Stimulated activated CD4-positive, alpha-beta T cell treated with anti-CD3 and anti-CD28 coated beads, Interleukin-12 subunit alpha, Interleukin-12 subunit beta, amount 100 ng/mL, for 48 hours (primary cell): ENCODE results near the gene RGSL1.

Source experiments
- DNase-seq, 3 donors: peaks; one replicate each; pipeline ENCODE4 v3.0.0-alpha.2; 2020; ENCODE audit warnings: low read depth in 2 of 3, low spot score in 1 of 3

Gene RGSL1

DNA sequence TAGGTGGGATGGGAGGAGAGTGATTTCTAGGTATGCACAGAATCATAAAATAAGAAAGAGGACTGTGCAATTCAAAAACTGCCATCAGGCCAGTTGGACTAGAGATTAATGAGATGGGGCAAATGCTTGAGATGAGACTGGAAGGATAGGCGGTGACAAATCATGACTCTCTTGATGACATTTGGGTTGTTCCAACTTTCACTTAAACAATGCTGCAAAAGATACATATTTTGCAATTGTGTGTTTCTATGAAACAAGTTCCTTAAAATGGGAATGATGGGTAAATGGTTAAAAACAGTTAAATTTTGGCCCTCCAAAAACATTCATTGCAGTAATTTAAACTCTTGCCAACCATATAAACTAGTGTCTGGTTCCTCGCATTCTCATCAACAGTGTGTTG is 84.0 kb downstream of the RGSL1 start:
- no peak for DNase-seq

DNA sequence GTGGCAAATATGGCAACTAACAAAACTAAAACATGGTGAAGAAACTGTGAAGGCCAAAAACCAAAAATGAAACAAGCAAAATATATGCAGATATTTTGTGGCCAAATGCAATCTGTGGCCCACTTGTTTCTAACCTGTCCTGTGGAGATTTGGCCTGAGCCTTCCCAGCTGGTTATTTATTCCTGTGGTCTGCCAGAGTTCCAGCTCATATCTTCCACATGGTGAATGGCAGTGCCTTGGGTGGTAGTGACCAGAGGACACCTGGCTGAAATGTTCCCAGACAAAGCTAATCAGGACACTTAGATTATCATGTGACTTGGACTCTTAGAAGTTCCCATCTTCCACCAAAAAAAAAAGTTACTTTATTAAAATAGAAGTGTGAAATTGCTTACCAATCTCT is 99.4 kb downstream of the RGSL1 start:
- no peak for DNase-seq

DNA sequence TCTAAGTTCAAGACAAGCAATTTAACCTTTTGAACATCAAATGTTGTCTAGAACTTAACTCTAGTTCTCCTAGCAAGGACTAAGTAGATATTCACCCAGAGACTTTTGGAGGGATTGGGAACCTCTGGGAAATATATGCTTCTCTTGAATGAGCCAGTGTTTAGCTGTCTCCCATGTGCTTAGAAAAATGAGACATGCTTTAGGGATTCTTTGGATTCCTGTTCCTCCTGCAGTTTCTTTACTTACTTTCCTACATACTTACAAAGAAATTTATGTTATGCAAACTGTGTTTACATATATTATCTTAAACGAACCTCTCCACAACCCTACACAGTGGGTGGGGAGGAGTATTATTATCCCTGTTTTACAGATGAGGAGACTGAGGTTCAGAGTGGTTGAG is 99.9 kb downstream of the RGSL1 start:
- no peak for DNase-seq

- no peak for DNase-seq
Observed at GRCh38 chr1:182552527-182552926, 102.6 kb downstream of the RGSL1 start.

DNA sequence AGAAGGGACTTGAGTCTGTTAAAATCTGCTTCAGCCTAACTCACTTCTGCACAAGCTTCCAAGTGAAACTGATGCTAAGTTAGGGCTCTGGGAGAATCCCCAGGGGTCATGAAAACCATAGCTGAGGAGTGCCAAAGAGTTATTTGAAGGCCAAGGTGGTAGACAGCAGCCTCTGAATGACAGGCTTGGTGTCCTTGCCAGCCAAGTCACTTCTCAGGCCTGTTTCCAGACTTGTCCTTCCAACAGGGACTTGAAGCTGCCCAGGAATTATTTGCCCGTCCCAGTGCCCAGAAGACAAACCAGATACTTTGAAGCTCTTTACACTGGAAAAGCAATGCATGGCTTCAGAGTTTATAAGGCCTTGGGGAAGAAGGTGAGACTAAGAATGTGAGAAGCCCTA is 105.5 kb downstream of the RGSL1 start:
- DNase-seq, result no peak

- DNase-seq, result no peak
Observed at GRCh38 chr1:182556279-182556678, 106.3 kb downstream of the RGSL1 start.

DNA sequence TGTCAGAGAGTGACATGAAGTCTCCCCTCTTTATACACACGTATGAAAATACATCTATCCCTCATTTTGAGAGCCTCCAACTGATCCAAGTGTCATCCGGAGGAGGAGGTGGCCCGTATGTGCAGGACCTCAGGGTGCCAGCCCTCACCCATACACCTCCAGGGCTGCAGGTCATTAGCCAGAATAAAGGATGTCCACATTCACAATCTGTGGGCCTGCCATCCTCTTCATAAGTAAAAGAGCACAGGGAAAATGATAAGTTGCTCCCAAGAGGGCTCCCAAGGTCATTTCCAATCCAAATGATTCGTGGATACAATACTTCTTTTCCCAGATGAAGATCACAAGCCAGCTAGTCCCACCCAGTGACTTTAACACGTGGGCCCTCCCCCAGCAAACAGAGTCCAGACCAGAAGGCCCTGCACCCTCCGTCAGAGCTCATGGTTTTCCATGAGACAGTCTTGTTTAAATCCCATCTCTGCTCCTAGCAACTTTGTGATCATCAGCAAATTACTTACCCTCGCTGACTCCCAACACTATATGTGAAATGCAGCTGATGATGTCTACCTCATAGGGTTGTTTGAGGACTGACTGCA is 110.5 kb downstream of the RGSL1 start:
- DNase-seq, result no peak

GRCh38 chr1:182561456-182561855 is 111.5 kb downstream of the RGSL1 start:
- DNase-seq, result no peak

DNA sequence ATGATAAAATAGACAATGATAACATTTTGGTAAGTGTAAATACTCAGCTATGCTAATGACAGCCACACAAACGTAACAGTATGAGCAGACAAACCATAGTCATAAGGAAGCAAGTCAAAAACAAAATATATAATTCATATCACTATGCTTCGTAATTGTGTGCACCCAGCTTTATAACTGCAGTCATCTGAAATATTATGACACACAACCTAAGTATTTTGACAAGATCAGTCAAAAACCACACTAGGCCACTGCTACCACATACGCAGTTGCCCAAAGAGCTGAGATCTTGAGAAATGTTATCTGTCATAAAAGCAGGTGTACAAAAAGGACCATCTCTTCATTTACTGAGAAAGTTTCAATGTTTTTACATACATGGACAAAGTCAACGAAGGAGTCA is 113.1 kb downstream of the RGSL1 start:
- DNase-seq, result no peak

- no peak for DNase-seq
Observed at GRCh38 chr1:182564406-182565004, 114.6 kb downstream of the RGSL1 start.

DNA sequence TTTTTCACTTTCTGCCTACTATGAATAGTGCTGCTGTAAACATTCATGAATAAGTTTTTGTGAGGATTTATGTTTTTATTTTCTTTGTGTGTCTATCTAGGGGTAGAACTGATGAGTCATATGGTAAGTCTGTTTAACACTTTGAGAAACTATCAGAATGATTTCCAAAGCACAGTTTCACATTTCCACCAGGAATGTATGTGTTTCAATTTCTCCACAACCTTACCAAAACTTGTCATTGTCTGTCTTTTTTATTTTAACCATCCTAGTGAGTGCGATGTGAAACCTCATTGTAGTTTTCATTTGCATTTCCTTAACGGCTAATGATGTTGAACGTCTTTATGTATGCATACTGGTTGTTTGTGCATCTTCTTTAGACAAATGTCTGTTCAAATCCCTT is 115.6 kb downstream of the RGSL1 start:
- DNase-seq, result no peak

- no peak for DNase-seq
Observed at GRCh38 chr1:182567629-182568028, 117.7 kb downstream of the RGSL1 start.

GRCh38 chr1:182568647-182569284 is 118.8 kb downstream of the RGSL1 start:
- DNase-seq, result no peak

DNA sequence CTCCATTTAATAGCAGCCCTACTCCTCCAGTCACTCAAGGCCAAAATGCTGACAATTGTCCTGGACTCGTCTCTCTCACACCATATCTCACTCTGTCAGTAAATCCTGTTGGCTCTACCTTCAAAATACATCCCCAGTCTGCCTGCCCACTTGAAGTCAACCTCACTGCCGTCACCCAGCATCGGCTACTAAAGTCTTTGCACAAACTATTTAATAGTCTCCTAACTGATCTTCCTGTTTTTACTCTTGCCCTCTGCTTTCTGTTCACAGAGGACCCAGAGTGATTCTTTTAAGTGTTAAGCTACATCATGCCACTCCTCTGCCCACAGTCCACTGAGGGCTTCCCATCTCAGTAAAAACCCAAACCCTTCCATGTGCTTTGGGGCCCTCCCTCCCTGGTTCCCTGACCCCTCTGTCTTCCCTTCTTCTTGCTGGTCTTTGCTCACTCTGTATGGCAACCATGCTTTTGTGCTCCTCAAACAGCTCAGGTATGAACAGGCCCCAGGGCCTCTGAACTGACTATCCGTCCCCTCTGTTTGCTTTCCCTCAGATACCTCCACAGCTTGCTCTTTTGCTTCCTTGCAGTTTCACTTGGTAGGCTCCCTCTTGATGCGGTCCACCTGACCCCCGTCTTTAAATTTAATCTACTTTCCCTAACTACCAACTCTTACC is 120.1 kb downstream of the RGSL1 start:
- no peak for DNase-seq

DNA sequence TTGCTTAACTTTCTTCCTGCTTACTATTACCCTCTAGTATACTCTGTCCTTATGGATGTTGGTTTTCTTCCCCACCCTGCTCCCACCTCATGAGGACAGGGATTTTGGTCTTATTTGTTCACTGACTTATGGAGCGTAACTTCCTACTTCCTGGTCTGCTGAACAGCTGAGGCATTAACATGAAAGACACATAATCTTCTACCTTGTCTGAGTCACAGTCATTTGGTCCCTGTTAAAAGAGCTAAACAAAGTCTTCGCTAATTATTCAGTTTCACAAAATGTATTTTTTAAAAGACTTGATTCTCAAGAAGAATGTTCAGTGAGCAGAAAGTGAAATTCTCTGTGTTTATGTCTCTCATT is 120.6 kb downstream of the RGSL1 start:
- no peak for DNase-seq

GRCh38 chr1:182574156-182574555 is 124.2 kb downstream of the RGSL1 start:
- DNase-seq, result no peak

DNA sequence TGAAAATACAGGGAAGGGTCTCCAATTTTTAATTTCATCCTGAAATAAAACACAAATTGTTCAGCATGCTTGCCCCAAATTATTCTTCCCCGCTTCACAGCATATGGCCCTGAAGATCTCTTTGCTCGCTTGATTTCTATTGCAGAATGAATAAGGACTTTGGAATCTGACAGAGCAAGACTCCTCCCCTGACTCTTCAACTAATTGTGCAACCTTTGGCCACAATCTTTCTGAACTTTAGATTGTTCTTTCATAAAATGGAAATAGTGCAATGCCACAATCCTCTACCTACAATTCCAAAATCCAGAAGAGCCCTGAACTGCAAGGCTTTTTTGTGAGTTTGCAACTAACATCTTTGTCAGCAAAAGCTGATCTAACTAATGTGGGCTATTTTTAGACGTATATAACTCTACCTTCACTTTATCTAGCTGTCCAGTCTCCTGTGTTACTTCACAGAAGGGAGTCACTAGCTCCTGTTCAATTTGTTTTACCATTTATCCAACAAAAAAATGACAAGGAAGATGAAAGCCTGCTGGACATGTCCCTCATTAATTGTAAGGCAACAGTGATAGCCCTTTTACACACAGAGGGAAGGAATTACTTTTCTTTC is 125.7 kb downstream of the RGSL1 start:
- no peak for DNase-seq

- DNase-seq, result no peak
Observed at GRCh38 chr1:182580736-182581135, 130.8 kb downstream of the RGSL1 start.

DNA sequence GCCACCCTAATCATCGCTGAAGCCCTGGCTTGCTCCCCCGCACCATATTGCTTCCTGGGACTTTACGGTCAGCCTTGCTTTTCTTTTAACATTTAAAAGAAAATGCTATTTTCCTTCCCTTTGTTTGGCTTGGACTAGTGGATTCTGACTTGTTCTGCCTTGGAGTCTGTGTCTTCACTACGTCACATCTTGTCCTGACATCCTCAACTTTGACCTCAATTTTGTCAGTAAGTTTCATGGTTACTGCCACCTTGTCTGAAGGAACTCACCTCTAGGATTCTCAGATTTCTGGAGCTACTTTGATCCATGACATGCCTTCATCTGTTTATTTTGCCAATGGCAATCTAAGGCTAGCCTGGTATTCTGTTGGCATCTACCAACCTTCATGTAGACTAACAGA is 134.8 kb downstream of the RGSL1 start:
- no peak for DNase-seq

DNA sequence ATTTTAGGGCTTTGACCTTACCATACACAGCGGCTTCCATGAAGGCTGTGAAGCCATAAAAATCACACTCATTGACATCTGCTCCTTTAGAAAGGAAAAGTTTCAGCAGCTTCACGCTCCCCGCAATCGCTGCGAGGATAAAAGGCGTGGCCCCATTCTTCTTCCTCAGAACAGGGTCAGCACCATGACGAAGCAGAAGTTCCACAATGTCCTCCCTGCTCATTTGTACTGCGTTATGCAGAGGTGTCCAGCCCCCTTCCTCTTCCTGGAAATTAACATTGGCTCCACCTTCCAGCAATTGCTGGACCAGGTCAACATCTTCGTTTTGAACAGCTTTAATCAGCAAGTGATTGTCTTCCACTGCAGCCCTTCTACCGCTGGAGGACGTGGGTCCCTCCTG is 136.4 kb downstream of the RGSL1 start:
- DNase-seq, result no peak

DNA sequence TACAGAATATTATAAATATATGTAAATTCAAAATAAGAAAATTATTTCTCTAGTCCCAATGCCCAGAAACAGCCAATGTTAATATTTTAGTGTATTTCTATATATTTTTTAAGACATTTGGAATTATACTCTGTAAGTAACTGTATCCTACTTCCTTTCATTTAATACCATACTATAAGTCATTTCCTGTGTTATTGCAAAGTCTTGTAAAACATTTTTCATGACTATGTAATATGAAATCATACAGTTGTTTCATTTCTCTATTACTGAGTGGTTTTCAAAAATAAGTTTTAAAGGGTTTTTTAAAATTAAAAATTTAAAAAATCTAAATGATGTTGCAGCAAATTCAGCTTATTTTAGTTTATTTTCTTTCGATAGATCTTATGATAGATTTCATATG is 137.1 kb downstream of the RGSL1 start:
- no peak for DNase-seq
